HCT116 (cell line): ENCODE data around the gene COTL1.

Experiments used
- ELF1 ChIP-seq: IDR thresholded peaks from 2 replicates; pipeline ENCODE4 v1.6.1; 2012; ENCODE audit warnings: low read depth, borderline replicate concordance
- EZH2 ChIP-seq: fragments of 200-600 bp; sonication (generic); IDR thresholded peaks from 2 replicates; pipeline ENCODE4 v1.6.1; 2017; ENCODE audit warnings: antibody characterized with exemption, mixed run types
- POLR2A ChIP-seq: IDR thresholded peaks from 2 replicates; pipeline ENCODE4 v1.7.0; 2011; ENCODE audit warnings: borderline replicate concordance; ENCODE audit not compliant: insufficient read depth, insufficient read length; ENCODE audit errors: extremely low read depth
- RAD21 ChIP-seq: IDR thresholded peaks from 2 replicates; pipeline ENCODE4 v1.6.1; 2012; ENCODE audit warnings: low read depth, mild to moderate bottlenecking
- SIN3A ChIP-seq: IDR thresholded peaks from 2 replicates; pipeline ENCODE4 v1.6.1; 2012; ENCODE audit warnings: low read depth
- TF ChIP-seq, protein P1 (sequence below), 3 experiments: fragments of 200-600 bp in 1 of 3; sonication (generic) in 1 of 3; IDR thresholded peaks in 2 of 3; conservative IDR thresholded peaks in 1 of 3; 2 replicates each; pipeline ENCODE4 v1.5.1; 2012 to 2017; ENCODE audit warnings: low read depth in 2 of 3, low read length in 2 of 3, antibody characterized with exemption in 1 of 3, borderline replicate concordance in 1 of 3, control low read depth in 1 of 3, mild to moderate bottlenecking in 1 of 3, mixed read lengths in 1 of 3, mixed run types in 1 of 3, moderate library complexity in 1 of 3; ENCODE audit not compliant: insufficient read depth in 1 of 3
- TF ChIP-seq, protein P2 (sequence below): IDR thresholded peaks from 2 replicates; pipeline ENCODE4 v1.6.1; 2012
- TF ChIP-seq, protein P3 (sequence below): IDR thresholded peaks from 2 replicates; pipeline ENCODE4 v1.6.1; 2011; ENCODE audit warnings: mild to moderate bottlenecking, low read length, moderate library complexity; ENCODE audit not compliant: insufficient replicate concordance; ENCODE audit errors: extremely low read depth

DNA sequence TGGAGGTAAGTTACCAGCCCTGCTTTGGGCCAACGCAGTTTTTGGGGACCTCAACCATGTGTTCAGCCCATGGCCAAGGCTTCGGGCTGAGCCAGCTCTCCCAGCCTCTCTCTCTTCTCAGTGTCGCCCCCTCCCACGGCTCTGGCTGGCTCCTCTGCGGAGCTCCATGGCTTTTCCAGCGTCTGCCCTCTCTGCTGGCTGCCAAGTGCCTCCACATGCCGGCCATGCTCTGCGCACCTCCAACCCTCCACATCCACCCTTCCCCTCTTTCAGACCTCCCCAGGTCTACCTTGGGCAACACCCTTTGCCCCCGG is 23.2 kb downstream of the COTL1 start:
- TF ChIP-seq, protein P1, sequence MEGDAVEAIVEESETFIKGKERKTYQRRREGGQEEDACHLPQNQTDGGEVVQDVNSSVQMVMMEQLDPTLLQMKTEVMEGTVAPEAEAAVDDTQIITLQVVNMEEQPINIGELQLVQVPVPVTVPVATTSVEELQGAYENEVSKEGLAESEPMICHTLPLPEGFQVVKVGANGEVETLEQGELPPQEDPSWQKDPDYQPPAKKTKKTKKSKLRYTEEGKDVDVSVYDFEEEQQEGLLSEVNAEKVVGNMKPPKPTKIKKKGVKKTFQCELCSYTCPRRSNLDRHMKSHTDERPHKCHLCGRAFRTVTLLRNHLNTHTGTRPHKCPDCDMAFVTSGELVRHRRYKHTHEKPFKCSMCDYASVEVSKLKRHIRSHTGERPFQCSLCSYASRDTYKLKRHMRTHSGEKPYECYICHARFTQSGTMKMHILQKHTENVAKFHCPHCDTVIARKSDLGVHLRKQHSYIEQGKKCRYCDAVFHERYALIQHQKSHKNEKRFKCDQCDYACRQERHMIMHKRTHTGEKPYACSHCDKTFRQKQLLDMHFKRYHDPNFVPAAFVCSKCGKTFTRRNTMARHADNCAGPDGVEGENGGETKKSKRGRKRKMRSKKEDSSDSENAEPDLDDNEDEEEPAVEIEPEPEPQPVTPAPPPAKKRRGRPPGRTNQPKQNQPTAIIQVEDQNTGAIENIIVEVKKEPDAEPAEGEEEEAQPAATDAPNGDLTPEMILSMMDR (IDR thresholded peaks at IDR 0.05 in 2 of 3, conservative IDR thresholded peaks at IDR 0.05 in 1 of 3; ENCODE audit: borderline replicate concordance in 1 of 3, insufficient read depth in 1 of 3, low read depth in 2 of 3, low read length in 2 of 3): no peak
- no peak for TF ChIP-seq SIN3A
- TF ChIP-seq, protein P2, sequence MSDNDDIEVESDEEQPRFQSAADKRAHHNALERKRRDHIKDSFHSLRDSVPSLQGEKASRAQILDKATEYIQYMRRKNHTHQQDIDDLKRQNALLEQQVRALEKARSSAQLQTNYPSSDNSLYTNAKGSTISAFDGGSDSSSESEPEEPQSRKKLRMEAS: no peak
- no peak for TF ChIP-seq POLR2A
- TF ChIP-seq, protein P3, sequence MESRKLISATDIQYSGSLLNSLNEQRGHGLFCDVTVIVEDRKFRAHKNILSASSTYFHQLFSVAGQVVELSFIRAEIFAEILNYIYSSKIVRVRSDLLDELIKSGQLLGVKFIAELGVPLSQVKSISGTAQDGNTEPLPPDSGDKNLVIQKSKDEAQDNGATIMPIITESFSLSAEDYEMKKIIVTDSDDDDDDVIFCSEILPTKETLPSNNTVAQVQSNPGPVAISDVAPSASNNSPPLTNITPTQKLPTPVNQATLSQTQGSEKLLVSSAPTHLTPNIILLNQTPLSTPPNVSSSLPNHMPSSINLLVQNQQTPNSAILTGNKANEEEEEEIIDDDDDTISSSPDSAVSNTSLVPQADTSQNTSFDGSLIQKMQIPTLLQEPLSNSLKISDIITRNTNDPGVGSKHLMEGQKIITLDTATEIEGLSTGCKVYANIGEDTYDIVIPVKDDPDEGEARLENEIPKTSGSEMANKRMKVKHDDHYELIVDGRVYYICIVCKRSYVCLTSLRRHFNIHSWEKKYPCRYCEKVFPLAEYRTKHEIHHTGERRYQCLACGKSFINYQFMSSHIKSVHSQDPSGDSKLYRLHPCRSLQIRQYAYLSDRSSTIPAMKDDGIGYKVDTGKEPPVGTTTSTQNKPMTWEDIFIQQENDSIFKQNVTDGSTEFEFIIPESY: no peak
- no peak for TF ChIP-seq EZH2
- TF ChIP-seq ELF1: no peak
- no peak for TF ChIP-seq RAD21
